ENCODE results near the gene TROAP.
"Not testable (repeated sequence)": the region's sequence is repeated elsewhere in the genome, so short reads cannot be mapped to it uniquely, and the experiment has no call there.

Gene TROAP

GRCh38 chr12:49330631-49331379 lies 7.8 kb downstream of the TROAP start:
- no peak for DNase-seq (ENCODE audit: low read depth)
- TF ChIP-seq CTCF (conservative IDR thresholded peaks at IDR 0.05; ENCODE audit: control insufficient read depth, insufficient read depth, low read depth, low read length) = no peak
- no peak overlapping the region for H3K4me3 ChIP-seq (ENCODE audit: control insufficient read depth, low read depth, low read length)

GRCh38 chr12:49331380-49332222 lies 8.5 kb downstream of the TROAP start:
- peak; percentile 86 for TF ChIP-seq CTCF (conservative IDR thresholded peaks at IDR 0.05; ENCODE audit: control insufficient read depth, insufficient read depth, low read depth, low read length)
- peak; percentile 83 for DNase-seq (ENCODE audit: low read depth)
- no peak overlapping the region for H3K4me3 ChIP-seq (ENCODE audit: control insufficient read depth, low read depth, low read length)

GRCh38 chr12:49332441-49332861 lies 9.4 kb downstream of the TROAP start:
- no peak overlapping the region for H3K4me3 ChIP-seq (ENCODE audit: control insufficient read depth, low read depth, low read length)
- DNase-seq (ENCODE audit: low read depth) = no peak
- no peak for TF ChIP-seq CTCF (conservative IDR thresholded peaks at IDR 0.05; ENCODE audit: control insufficient read depth, insufficient read depth, low read depth, low read length)

- no peak overlapping the region for H3K4me3 ChIP-seq (ENCODE audit: control insufficient read depth, low read depth, low read length)
- no peak for DNase-seq (ENCODE audit: low read depth)
- TF ChIP-seq CTCF (conservative IDR thresholded peaks at IDR 0.05; ENCODE audit: control insufficient read depth, insufficient read depth, low read depth, low read length) = no peak
Measured at GRCh38 chr12:49332891-49333371, 9.9 kb downstream of the TROAP start.

GRCh38 chr12:49333778-49334177 lies 10.7 kb downstream of the TROAP start:
- not testable (repeated sequence) for H3K4me3 ChIP-seq (ENCODE audit: control insufficient read depth, low read depth, low read length); DNase-seq (ENCODE audit: low read depth)

GRCh38 chr12:49334226-49334625 lies 11.2 kb downstream of the TROAP start:
- H3K4me3 ChIP-seq (ENCODE audit: control insufficient read depth, low read depth, low read length) = no peak overlapping the region
- TF ChIP-seq CTCF (conservative IDR thresholded peaks at IDR 0.05; ENCODE audit: control insufficient read depth, insufficient read depth, low read depth, low read length) = no peak
- DNase-seq (ENCODE audit: low read depth) = no peak

GRCh38 chr12:49334681-49335080 lies 11.6 kb downstream of the TROAP start:
- no peak for DNase-seq (ENCODE audit: low read depth)
- H3K4me3 ChIP-seq (ENCODE audit: control insufficient read depth, low read depth, low read length) = no peak overlapping the region
- TF ChIP-seq CTCF (conservative IDR thresholded peaks at IDR 0.05; ENCODE audit: control insufficient read depth, insufficient read depth, low read depth, low read length) = no peak

Data from fibroblast of mammary gland (primary cell).